Uterus (tissue), 4 donors: ENCODE measurements around the gene AGBL1. TPM values are rescaled to one million over a fixed set of nuclear protein-coding genes. Genes with fewer than 3 reads are reported as not detected.

Source experiments
- DNase-seq, 2 donors: peaks; one replicate each; pipeline ENCODE4 v3.0.0-alpha.2; 2019 to 2020
- H3K27ac ChIP-seq, 2 donors: fragments of 200-600 bp; sonication (generic); 1 replicate in 1 of 2; 2 replicates in 1 of 2; pipeline ENCODE4 v1.5.1; 2016 to 2018
- H3K27me3 ChIP-seq, 2 donors: fragments of 200-600 bp; sonication (generic); one replicate each; pipeline ENCODE4 v1.5.1; 2018 to 2019; ENCODE audit warnings: control low read depth in 1 of 2
- H3K36me3 ChIP-seq, 2 donors: fragments of 200-600 bp; sonication (generic); one replicate each; pipeline ENCODE4 v1.5.1; 2019; ENCODE audit warnings: control low read depth in 1 of 2
- H3K4me1 ChIP-seq, 2 donors: fragments of 200-600 bp; sonication (generic); one replicate each; pipeline ENCODE4 v1.5.1; 2018 to 2019; ENCODE audit warnings: control low read depth in 1 of 2
- H3K4me3 ChIP-seq, 2 donors: fragments of 200-600 bp; sonication (generic); 1 replicate in 1 of 2; 2 replicates in 1 of 2; pipeline ENCODE4 v1.5.1; 2018 to 2019; ENCODE audit warnings: mild to moderate bottlenecking in 1 of 2
- H3K9me3 ChIP-seq, 2 donors: fragments of 200-600 bp; sonication (generic); one replicate each; pipeline ENCODE4 v1.5.1; 2019; ENCODE audit warnings: control low read depth in 1 of 2
- POLR2A ChIP-seq, 2 donors: fragments of 450-650 bp; IDR thresholded peaks; one replicate each; pipeline ENCODE4 v1.6.1; 2016; ENCODE audit warnings: antibody characterized with exemption in 2 of 2, mild to moderate bottlenecking in 1 of 2, moderate library complexity in 1 of 2
- intact Hi-C: fragments of 100-400 bp; cut with DNase I; formaldehyde crosslinking; loops from one replicate; pipeline ENCODE4 v1.15.1; 2023; ENCODE audit warnings: low total_unique reads
- total RNA-seq, 4 donors: library from RNA; depleted of rRNA in 3 of 4; stranded (reverse); fragments of >200 nt in 3 of 4; gene quantifications; one replicate each; pipeline versions ENCODE4 v1.1.0 to v1.2.4, GENCODE V29; 2014 to 2023
- TF ChIP-seq, protein P1 (sequence below), 4 experiments: fragments of 200-600 bp in 2 of 4; fragments of 450-650 bp in 2 of 4; sonication (generic) in 2 of 4; IDR thresholded peaks; one replicate each; pipeline ENCODE4 v1.5.1; 2016 to 2019; ENCODE audit warnings: antibody characterized with exemption in 4 of 4, mild to moderate bottlenecking in 2 of 4, moderate library complexity in 1 of 4
- donor health status: DM: yes; HTN: yes; CAD: no.

Gene AGBL1
- total RNA-seq, 4 donors from 2014 or later: 0.07 TPM; not detected in 3

GRCh38 chr15:86311568-86312280 lies 232.1 kb downstream of the AGBL1 start:
- TF ChIP-seq POLR2A (IDR thresholded peaks at IDR 0.05): no peak
- TF ChIP-seq, protein P1, sequence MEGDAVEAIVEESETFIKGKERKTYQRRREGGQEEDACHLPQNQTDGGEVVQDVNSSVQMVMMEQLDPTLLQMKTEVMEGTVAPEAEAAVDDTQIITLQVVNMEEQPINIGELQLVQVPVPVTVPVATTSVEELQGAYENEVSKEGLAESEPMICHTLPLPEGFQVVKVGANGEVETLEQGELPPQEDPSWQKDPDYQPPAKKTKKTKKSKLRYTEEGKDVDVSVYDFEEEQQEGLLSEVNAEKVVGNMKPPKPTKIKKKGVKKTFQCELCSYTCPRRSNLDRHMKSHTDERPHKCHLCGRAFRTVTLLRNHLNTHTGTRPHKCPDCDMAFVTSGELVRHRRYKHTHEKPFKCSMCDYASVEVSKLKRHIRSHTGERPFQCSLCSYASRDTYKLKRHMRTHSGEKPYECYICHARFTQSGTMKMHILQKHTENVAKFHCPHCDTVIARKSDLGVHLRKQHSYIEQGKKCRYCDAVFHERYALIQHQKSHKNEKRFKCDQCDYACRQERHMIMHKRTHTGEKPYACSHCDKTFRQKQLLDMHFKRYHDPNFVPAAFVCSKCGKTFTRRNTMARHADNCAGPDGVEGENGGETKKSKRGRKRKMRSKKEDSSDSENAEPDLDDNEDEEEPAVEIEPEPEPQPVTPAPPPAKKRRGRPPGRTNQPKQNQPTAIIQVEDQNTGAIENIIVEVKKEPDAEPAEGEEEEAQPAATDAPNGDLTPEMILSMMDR (IDR thresholded peaks at IDR 0.05): no peak
- intact Hi-C loops: no loop called here
- Histone ChIP-seq H3K4me3 (no peak overlapping the region), H3K4me1 (no peaks in the 10 kb centered on the region), H3K27me3 (no peaks in the 10 kb centered on the region), H3K9me3 (no peaks in the 10 kb centered on the region), H3K36me3 (no peaks in the 10 kb centered on the region), H3K27ac (no peak overlapping the region)
- DNase-seq: no peak

- intact Hi-C loops: no loop called here
Observed at GRCh38 chr15:86312486-86312885, 232.8 kb downstream of the AGBL1 start.

GRCh38 chr15:86316216-86316615 lies 236.5 kb downstream of the AGBL1 start:
- no peaks in the 10 kb centered on the region for H3K9me3 ChIP-seq
- intact Hi-C loops: no loop called here
- H3K4me3 ChIP-seq: no peak overlapping the region
- DNase-seq: no peak
- no peak for TF ChIP-seq POLR2A (IDR thresholded peaks at IDR 0.05)
- TF ChIP-seq, protein P1 (IDR thresholded peaks at IDR 0.05): no peak
- H3K27ac ChIP-seq: no peak overlapping the region
- no peaks in the 10 kb centered on the region for H3K4me1 ChIP-seq
- no peaks in the 10 kb centered on the region for H3K36me3 ChIP-seq
- no peaks in the 10 kb centered on the region for H3K27me3 ChIP-seq

More at GRCh38 chr15:86312486-86312885, 232.8 kb downstream of the AGBL1 start:
- no peaks in the 10 kb centered on the region for H3K9me3 ChIP-seq
- TF ChIP-seq POLR2A (IDR thresholded peaks at IDR 0.05): no peak
- TF ChIP-seq, protein P1 (IDR thresholded peaks at IDR 0.05): no peak
- no peaks in the 10 kb centered on the region for H3K4me1 ChIP-seq
- no peaks in the 10 kb centered on the region for H3K27me3 ChIP-seq
- no peak overlapping the region for H3K4me3 ChIP-seq
- H3K27ac ChIP-seq: no peak overlapping the region
- DNase-seq: no peak
- H3K36me3 ChIP-seq: no peaks in the 10 kb centered on the region

- H3K27me3 ChIP-seq: no peaks in the 10 kb centered on the region
- H3K36me3 ChIP-seq: no peaks in the 10 kb centered on the region
- H3K4me1 ChIP-seq: no peaks in the 10 kb centered on the region
- DNase-seq: no peak
- TF ChIP-seq, protein P1 (IDR thresholded peaks at IDR 0.05): no peak
- no peak for TF ChIP-seq POLR2A (IDR thresholded peaks at IDR 0.05)
- intact Hi-C loops: no loop called here
- no peaks in the 10 kb centered on the region for H3K9me3 ChIP-seq
- no peak overlapping the region for H3K27ac ChIP-seq
- H3K4me3 ChIP-seq: no peak overlapping the region
Observed at GRCh38 chr15:86316726-86317383, 237.2 kb downstream of the AGBL1 start.

DNA sequence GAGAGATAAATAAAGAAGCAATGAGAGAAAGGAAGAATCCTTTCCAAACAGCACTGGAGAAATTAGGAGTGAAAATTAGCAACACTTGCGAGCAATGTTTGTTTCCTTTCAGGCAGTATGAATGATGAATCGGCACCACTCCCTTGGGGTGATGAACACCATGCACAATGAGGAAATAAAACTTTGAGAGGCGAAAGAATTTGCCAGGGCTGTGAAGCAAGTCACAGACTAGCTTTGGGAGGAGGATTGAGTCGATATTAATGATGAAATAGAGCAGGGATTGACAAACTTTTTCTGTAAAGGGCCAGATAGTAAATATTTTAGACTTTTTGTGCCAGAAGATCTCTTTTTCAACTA lies 237.7 kb downstream of the AGBL1 start:
- Histone ChIP-seq H3K36me3 (no peaks in the 10 kb centered on the region), H3K4me3 (no peak overlapping the region), H3K4me1 (no peaks in the 10 kb centered on the region), H3K9me3 (no peaks in the 10 kb centered on the region), H3K27ac (no peak overlapping the region), H3K27me3 (no peaks in the 10 kb centered on the region)
- TF ChIP-seq POLR2A (IDR thresholded peaks at IDR 0.05): no peak
- TF ChIP-seq, protein P1 (IDR thresholded peaks at IDR 0.05): no peak
- no peak for DNase-seq
- intact Hi-C loops: no loop called here
